ENCODE measurements around the gene SLC30A10. TPM values are rescaled to one million over a fixed set of nuclear protein-coding genes. Genes with fewer than 3 reads are reported as not detected.
"Not testable (repeated sequence)": the region's sequence is repeated elsewhere in the genome, so short reads cannot be mapped to it uniquely, and the experiment has no call there.

Gene SLC30A10
- total and polyA plus RNA-seq, 8 donors = 0.13 to 0.50 (median 0.18) TPM; not detected in 3

DNA sequence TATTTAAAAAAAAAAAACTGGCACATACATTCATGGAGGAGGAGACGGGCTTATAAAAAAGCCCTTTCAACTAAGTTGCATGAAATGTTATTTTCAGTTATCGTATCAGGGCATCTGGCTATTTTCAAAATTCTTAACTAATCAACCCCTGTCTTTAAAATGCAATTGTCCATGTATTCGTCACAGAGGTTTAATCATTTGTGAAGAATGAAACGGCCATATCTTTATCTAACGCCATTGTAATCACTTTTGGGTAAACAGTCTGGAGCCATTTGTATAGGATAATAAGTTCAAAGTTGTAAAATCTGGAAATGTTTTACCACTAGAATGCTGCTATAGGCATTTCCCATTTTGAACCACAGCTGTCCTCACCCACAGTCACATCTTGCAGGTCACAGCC, 30.4 kb downstream of the SLC30A10 start:
- ATAC-seq = no peak

DNA sequence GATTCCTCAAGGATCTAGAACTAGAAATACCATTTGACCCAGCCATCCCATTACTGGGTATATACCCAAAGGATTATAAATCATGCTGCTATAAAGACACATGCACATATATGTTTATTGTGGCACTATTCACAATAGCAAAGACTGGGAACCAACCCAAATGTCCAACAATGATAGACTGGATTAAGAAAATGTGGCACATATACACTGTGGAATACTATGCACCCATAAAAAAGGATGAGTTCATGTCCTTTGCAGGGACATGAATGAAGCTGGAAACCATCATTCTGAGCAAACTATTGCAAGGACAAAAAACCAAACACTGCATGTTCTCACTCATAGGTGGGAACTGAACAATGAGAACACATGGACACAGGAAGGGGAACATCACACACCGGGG, 36.1 kb downstream of the SLC30A10 start:
- ATAC-seq; H3K36me3 ChIP-seq; intact Hi-C loops (cut with DNase I); DNase-seq; H3K9me3 ChIP-seq; H3K4me3 ChIP-seq; H3K4me1 ChIP-seq; H3K27ac ChIP-seq; H3K27me3 ChIP-seq: not testable (repeated sequence)

More for the DNA sequence above, 30.4 kb downstream of the SLC30A10 start:
- no peaks in the 10 kb centered on the region for H3K27me3 ChIP-seq
- no peaks in the 10 kb centered on the region for H3K4me1 ChIP-seq
- no peaks in the 10 kb centered on the region for H3K9me3 ChIP-seq
- TF ChIP-seq, protein P1, sequence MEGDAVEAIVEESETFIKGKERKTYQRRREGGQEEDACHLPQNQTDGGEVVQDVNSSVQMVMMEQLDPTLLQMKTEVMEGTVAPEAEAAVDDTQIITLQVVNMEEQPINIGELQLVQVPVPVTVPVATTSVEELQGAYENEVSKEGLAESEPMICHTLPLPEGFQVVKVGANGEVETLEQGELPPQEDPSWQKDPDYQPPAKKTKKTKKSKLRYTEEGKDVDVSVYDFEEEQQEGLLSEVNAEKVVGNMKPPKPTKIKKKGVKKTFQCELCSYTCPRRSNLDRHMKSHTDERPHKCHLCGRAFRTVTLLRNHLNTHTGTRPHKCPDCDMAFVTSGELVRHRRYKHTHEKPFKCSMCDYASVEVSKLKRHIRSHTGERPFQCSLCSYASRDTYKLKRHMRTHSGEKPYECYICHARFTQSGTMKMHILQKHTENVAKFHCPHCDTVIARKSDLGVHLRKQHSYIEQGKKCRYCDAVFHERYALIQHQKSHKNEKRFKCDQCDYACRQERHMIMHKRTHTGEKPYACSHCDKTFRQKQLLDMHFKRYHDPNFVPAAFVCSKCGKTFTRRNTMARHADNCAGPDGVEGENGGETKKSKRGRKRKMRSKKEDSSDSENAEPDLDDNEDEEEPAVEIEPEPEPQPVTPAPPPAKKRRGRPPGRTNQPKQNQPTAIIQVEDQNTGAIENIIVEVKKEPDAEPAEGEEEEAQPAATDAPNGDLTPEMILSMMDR (IDR thresholded peaks at IDR 0.05) = no peak
- no peak for DNase-seq
- no peaks in the 10 kb centered on the region for H3K36me3 ChIP-seq
- intact Hi-C loops (cut with DNase I) = no loop called here
- no peak overlapping the region for H3K27ac ChIP-seq
- H3K4me3 ChIP-seq = no peak overlapping the region

DNA sequence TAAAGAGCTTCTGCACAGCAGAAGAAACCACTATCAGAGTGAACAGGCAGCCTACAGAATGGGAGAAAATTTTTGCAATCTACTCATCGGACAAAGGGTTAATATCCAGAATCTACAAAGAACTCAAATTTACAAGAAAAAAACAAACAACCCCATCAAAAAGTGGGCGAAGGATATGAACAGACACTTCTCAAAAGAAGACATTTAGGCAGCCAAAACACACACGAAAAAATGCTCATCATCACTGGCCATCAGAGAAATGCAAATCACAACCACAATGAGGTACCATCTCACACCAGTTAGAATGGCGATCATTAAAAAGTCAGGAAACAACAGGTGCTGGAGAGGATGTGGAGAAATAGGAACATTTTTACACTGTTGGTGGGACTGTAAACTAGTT, 36.5 kb downstream of the SLC30A10 start:
- ATAC-seq; H3K27me3 ChIP-seq; H3K4me1 ChIP-seq; H3K4me3 ChIP-seq; H3K9me3 ChIP-seq; DNase-seq; H3K27ac ChIP-seq; intact Hi-C loops (cut with DNase I); H3K36me3 ChIP-seq: not testable (repeated sequence)

DNA sequence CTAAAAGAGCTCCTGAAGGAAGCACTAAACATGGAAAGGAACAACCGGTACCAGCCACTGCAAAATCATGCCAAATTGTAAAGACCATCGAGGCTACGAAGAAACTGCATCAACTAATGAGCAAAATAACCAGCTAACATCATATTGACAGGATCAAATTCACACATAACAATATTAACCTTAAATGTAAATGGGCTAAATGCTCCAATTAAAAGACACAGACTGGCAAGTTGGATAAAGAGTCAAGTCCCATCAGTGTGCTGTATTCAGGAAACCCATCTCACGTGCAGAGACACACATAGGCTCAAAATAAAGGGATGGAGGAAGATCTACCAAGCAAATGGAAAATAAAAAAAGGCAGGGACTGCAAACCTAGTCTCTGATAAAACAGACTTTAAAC, 39.7 kb downstream of the SLC30A10 start:
- H3K27me3 ChIP-seq; DNase-seq; H3K36me3 ChIP-seq; H3K9me3 ChIP-seq; ATAC-seq; H3K27ac ChIP-seq; H3K4me3 ChIP-seq; H3K4me1 ChIP-seq; intact Hi-C loops (cut with DNase I): not testable (repeated sequence)

DNA sequence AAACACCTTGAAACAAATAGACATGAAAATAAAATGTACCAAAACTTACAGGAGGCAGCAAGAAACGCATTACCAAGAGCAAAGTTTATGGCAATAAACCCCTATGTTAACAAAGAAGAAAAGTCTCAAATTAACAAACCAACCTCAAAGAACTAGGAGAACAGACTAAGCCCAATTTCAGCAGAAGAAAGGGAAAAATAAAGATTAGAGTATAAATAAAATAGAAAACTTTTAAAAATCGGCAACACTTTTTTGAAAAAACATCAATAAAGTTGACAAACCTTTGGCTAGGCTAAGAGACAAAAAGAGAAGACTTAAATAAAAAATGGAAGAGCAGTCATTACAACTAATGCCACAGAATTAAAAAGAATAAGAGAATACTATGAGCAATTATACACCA, 42.7 kb downstream of the SLC30A10 start:
- ATAC-seq = no peak
- H3K9me3 ChIP-seq = no peaks in the 10 kb centered on the region
- no peaks in the 10 kb centered on the region for H3K36me3 ChIP-seq
- no peak overlapping the region for H3K27ac ChIP-seq
- no peak for DNase-seq
- intact Hi-C loops (cut with DNase I) = no loop called here
- no peaks in the 10 kb centered on the region for H3K27me3 ChIP-seq
- H3K4me1 ChIP-seq = no peaks in the 10 kb centered on the region
- TF ChIP-seq, protein P1 (IDR thresholded peaks at IDR 0.05) = no peak
- no peak overlapping the region for H3K4me3 ChIP-seq

DNA sequence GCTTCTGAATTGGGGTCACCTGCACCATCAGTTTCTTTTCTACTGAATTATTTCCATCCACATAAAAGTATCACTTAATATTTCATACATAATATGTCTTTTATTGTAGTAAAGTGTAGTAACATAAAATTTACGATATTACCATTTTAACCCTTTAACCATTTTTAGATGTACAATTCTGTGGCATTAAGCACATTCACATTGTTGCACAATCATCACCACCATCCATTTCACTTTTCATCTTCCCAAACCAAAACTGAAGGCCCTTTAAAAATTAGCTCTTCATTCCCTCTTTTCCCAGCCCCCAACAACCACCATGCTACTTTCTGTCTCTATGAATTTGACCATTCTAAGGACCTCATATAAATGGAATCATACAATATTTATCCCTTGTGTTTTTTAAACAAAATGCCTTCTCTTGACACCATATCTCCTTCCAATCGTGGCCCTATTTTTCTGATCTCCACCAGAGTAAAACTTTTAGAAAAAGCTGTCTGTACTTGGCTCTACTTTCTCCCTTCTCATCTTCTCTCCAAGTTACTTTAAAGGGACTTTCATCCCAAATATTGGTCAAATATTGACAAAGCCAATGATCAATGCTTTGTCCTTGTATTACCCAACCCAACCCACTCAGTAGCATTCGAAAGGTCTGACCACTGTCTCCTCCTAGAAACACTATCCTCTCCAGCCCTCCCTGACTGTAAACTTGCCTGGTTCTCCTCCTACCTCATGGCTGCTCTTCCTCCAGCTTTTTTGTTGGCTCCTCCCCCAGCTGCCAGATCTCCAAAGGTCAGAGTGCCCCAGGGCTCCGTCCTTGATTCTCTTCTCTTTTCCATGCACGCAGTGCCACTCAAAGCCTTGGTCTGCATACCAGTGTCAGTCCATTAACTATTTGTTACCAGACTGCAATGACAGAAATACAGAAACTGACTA, 44.7 kb downstream of the SLC30A10 start:
- DNase-seq (no peak), ATAC-seq (no peak)
- TF ChIP-seq, protein P1 (IDR thresholded peaks at IDR 0.05) = no peak
- no peaks in the 10 kb centered on the region for H3K4me1 ChIP-seq
- no peaks in the 10 kb centered on the region for H3K36me3 ChIP-seq
- intact Hi-C loops (cut with DNase I) = no loop called here
- H3K27ac ChIP-seq = no peak overlapping the region
- H3K9me3 ChIP-seq = no peaks in the 10 kb centered on the region
- no peaks in the 10 kb centered on the region for H3K27me3 ChIP-seq
- no peak overlapping the region for H3K4me3 ChIP-seq

Measured in left lung (tissue), 10 donors.